ENCODE results near the gene UBE2C. TPM values are rescaled to one million over a fixed set of nuclear protein-coding genes. Genes with fewer than 3 reads are reported as not detected.

UBE2C gene
- total RNA-seq, 1 experiment from 2014 or later, result 173 TPM

DNA sequence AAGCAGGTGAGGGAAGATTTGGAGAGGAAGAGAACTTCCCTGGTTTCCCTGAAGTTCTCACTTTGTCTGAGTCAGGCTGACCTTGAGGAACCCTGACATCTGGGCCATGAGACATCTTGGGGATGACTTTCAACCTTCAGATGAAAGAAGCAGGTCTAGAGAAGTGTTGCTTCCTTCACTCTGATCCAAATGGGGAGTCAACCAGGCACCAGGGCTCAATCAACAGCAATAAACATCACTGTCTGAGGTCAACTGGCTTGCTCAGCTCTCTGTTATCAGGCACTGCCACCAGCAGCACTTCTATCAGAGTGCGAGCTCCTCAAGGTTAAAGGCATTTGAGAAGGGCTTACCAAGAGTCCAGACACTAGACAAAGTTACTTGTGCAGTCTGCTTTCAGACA, 38.5 kb downstream of the UBE2C start:
- CTCF ChIA-PET, result interaction anchor here (1.2 kb wide), 1 partner anchor 39 kb away, joined by 3 read pairs; no protein-coding TSS in a partner anchor
- BruUV-seq (replicated peaks), result no TSS peak
- ATAC-seq (no peak), DNase-seq (ENCODE audit: low read depth, low spot score) (no peak)
- peaks cover under 1% of the 10 kb centered on the region for H3K4me1 ChIP-seq (ENCODE audit: control insufficient read depth, insufficient read depth, low read length)
- no peaks in the 10 kb centered on the region for H3K27me3 ChIP-seq (ENCODE audit: control insufficient read depth, insufficient read depth, low read length)
- H3K27ac ChIP-seq (ENCODE audit: low read length), result no peak overlapping the region
- H3K9me3 ChIP-seq (ENCODE audit: control insufficient read depth, insufficient read depth, low read depth, low read length), result no peaks in the 10 kb centered on the region
- POLR2A ChIA-PET, result no interaction called here
- in situ Hi-C loops (cut with HindIII; ENCODE audit: low pct_unique_long_range_greater_than_20kb, low sequenced_read_pairs), result no loop called here
- intact Hi-C loops (cut with micrococcal nuclease; ENCODE audit: unreplicated experiment), result no loop called here
- no peak for TF ChIP-seq POLR2AphosphoS5 (IDR thresholded peaks at IDR 0.05; ENCODE audit: low read depth, low read length)
- no peaks in the 10 kb centered on the region; the same call in 1 of the 2 replicates for H3K36me3 ChIP-seq (ENCODE audit: control insufficient read depth, insufficient read depth, low read length)
- no peak overlapping the region for H3K4me3 ChIP-seq (ENCODE audit: low read depth in 2 of 2, low read length in 2 of 2)

DNA sequence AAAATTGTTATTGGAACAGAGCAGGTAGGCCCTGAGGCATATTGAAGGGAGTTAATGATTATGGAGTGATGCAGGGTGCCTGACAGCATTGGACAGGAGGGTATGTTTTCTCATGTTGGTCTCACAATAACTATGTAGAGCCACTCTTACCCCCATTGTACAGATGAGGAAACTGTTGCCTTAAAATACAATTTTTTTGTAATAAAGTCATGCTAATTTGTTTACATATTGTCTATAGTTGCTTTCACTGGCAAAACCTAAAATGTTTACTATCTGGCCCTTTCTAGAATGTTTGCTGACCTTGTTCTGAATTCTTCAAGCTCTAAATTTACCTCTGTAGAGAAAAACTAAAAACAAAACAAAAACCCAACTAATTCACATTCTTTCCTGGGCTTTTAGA, 39.1 kb downstream of the UBE2C start:
- CTCF ChIA-PET, result interaction anchor here (0.7 to 1.2 kb wide), 2 partner anchors 39 to 54 kb away, joined by 3 read pairs; no protein-coding TSS in a partner anchor
- Histone ChIP-seq H3K4me3 (ENCODE audit: low read depth in 2 of 2, low read length in 2 of 2) (no peak overlapping the region), H3K9me3 (ENCODE audit: control insufficient read depth, insufficient read depth, low read depth, low read length) (no peaks in the 10 kb centered on the region), H3K27ac (ENCODE audit: low read length) (no peak overlapping the region), H3K4me1 (ENCODE audit: control insufficient read depth, insufficient read depth, low read length) (peaks cover 6% of the 10 kb centered on the region), H3K36me3 (ENCODE audit: control insufficient read depth, insufficient read depth, low read length) (no peaks in the 10 kb centered on the region; the same call in none of the 2 replicates), H3K27me3 (ENCODE audit: control insufficient read depth, insufficient read depth, low read length) (no peaks in the 10 kb centered on the region)
- BruUV-seq (replicated peaks), result no TSS peak
- ATAC-seq, result no peak
- in situ Hi-C loops (cut with HindIII; ENCODE audit: low pct_unique_long_range_greater_than_20kb, low sequenced_read_pairs), result no loop called here
- TF ChIP-seq SIN3A (IDR thresholded peaks at IDR 0.05; ENCODE audit: borderline replicate concordance, insufficient read depth, low read depth, low read length), result no peak
- TF ChIP-seq CTCF (IDR thresholded peaks at IDR 0.05), result no peak
- no peak for TF ChIP-seq TCF7L2 (IDR thresholded peaks at IDR 0.05; ENCODE audit: low read depth, low read length)
- no peak for TF ChIP-seq POLR2AphosphoS5 (IDR thresholded peaks at IDR 0.05; ENCODE audit: low read depth, low read length)
- no peak for TF ChIP-seq REST (IDR thresholded peaks at IDR 0.05; ENCODE audit: insufficient read depth in 1 of 2, low read depth in 2 of 2, low read length in 1 of 2)
- POLR2A ChIA-PET, result no interaction called here
- no peak for DNase-seq (ENCODE audit: low read depth, low spot score)
- intact Hi-C loops (cut with micrococcal nuclease; ENCODE audit: unreplicated experiment), result no loop called here

- no peaks in the 10 kb centered on the region for H3K9me3 ChIP-seq (ENCODE audit: control insufficient read depth, insufficient read depth, low read depth, low read length)
- intact Hi-C loops (cut with micrococcal nuclease; ENCODE audit: unreplicated experiment) (no loop called here), in situ Hi-C loops (cut with HindIII; ENCODE audit: low pct_unique_long_range_greater_than_20kb, low sequenced_read_pairs) (no loop called here)
- no peak for TF ChIP-seq REST (IDR thresholded peaks at IDR 0.05; ENCODE audit: insufficient read depth in 1 of 2, low read depth in 2 of 2, low read length in 1 of 2)
- TF ChIP-seq TCF7L2 (IDR thresholded peaks at IDR 0.05; ENCODE audit: low read depth, low read length), result no peak
- no peak for TF ChIP-seq CTCF (IDR thresholded peaks at IDR 0.05)
- no peak for TF ChIP-seq SIN3A (IDR thresholded peaks at IDR 0.05; ENCODE audit: borderline replicate concordance, insufficient read depth, low read depth, low read length)
- TF ChIP-seq POLR2AphosphoS5 (IDR thresholded peaks at IDR 0.05; ENCODE audit: low read depth, low read length), result no peak
- no peak for DNase-seq (ENCODE audit: low read depth, low spot score)
- no TSS peak for BruUV-seq (replicated peaks)
- H3K27ac ChIP-seq (ENCODE audit: low read length), result no peak overlapping the region
- no peak overlapping the region for H3K4me3 ChIP-seq (ENCODE audit: low read depth in 2 of 2, low read length in 2 of 2)
- ChIA-PET POLR2A (no interaction called here), CTCF (interaction anchor here (0.7 kb wide), 1 partner anchor 53 kb away, joined by 3 read pairs; no protein-coding TSS in a partner anchor)
- peaks cover 7% of the 10 kb centered on the region for H3K4me1 ChIP-seq (ENCODE audit: control insufficient read depth, insufficient read depth, low read length)
- H3K36me3 ChIP-seq (ENCODE audit: control insufficient read depth, insufficient read depth, low read length), result no peaks in the 10 kb centered on the region; the same call in none of the 2 replicates
- no peaks in the 10 kb centered on the region for H3K27me3 ChIP-seq (ENCODE audit: control insufficient read depth, insufficient read depth, low read length)
- no peak for ATAC-seq
Observed at GRCh38 chr20:45852326-45852725, 39.9 kb downstream of the UBE2C start.
